SK-N-SH treated with all-trans-retinoic acid at 6 μM for 48 hours (cell line): ENCODE data around the gene DSTYK.

ENCODE experiments used
- ESRRG ChIP-seq: fragments of 250-450 bp; sonication (Bioruptor Pico); IDR thresholded peaks from 2 replicates; pipeline ENCODE4 v1.6.1; 2021; ENCODE audit warnings: mild to moderate bottlenecking
- ZFP30 ChIP-seq: fragments of 450-650 bp; formaldehyde crosslinking; IDR thresholded peaks from 2 replicates; pipeline ENCODE4 v1.5.0; 2022; ENCODE audit warnings: mild to moderate bottlenecking, moderate library complexity

DNA sequence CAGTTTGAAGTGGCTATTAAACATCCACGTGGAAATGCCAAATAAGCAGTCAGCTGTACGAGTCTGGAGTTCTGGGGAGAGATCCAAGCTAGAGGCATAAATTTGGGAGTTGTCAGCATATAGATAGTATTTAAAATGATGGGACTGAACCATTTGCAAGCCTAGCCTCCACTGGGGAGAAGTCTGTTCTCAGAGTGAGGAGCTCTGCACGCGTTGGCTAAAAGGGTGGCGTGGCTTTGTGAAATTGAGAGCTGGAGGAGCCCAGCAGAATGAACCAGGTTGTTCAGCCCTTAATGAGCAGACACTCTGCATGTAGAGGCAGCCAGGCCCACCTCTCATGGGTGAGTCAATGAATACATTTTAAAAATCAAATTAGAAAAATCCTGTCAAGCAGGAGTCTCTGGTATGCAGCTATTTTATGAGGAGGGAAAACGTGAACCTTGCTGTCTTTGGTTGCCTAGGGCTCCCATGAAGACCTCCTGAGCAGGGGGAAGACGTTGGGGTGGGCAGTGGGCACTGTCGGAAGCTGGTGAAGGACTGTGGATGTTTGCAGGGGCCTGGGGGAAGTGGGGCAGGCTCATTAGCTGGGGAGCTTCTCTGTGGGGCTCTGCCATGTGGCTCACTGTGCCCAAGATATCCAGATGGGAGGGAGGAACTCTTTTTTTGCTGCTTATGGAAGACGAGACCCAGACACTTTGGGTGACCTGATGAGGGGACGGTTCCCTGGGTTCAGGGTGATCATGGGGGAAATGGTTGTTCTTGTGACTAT lies 35.0 kb upstream of the DSTYK start:
- TF ChIP-seq ZFP30 (CRISPR knock-in tag) (no peak), ESRRG (no peak)
